ENCODE measurements around the gene SLC9A9. TPM values are rescaled to one million over a fixed set of nuclear protein-coding genes. Genes with fewer than 3 reads are reported as not detected.

Gene SLC9A9
- total RNA-seq, 1 experiment from 2014 or later = 1.4 TPM

- DNase-seq (ENCODE audit: low spot score) = peak; percentile 88
- TF ChIP-seq EZH2 (IDR thresholded peaks at IDR 0.05; ENCODE audit: borderline replicate concordance, low read depth, low read length, poor library complexity, severe bottlenecking) (no peak), CTCF (conservative IDR thresholded peaks at IDR 0.05; ENCODE audit: low read depth, low read length) (no peak)
- Histone ChIP-seq H3K27ac (ENCODE audit: low read depth, low read length, poor library complexity, severe bottlenecking) (no peak overlapping the region), H3K9me3 (ENCODE audit: low read depth, low read length, poor library complexity, severe bottlenecking) (no peaks in the 10 kb centered on the region), H3K4me1 (ENCODE audit: insufficient read depth, low read length, poor library complexity, severe bottlenecking) (no peaks in the 10 kb centered on the region), H3K36me3 (ENCODE audit: insufficient read depth, low read length, poor library complexity, severe bottlenecking) (no peaks in the 10 kb centered on the region), H3K27me3 (replicated peaks; ENCODE audit: insufficient read depth, low read depth, low read length, poor library complexity) (no peaks in the 10 kb centered on the region), H3K4me3 (ENCODE audit: low read depth, low read length, poor library complexity, severe bottlenecking) (no peak overlapping the region)
- POLR2A ChIA-PET (ENCODE audit: low non-redundant PET) = no interaction called here
- CTCF ChIA-PET = no interaction called here
- intact Hi-C loops (cut with micrococcal nuclease; ENCODE audit: unreplicated experiment) = no loop called here
- BruUV-seq (replicated peaks) = no TSS peak
Measured at GRCh38 chr3:143443851-143444331, 404.4 kb downstream of the SLC9A9 start.

- intact Hi-C loops (cut with micrococcal nuclease; ENCODE audit: unreplicated experiment) = no loop called here
- POLR2A ChIA-PET (ENCODE audit: low non-redundant PET) = no interaction called here
- no peak for TF ChIP-seq EZH2 (IDR thresholded peaks at IDR 0.05; ENCODE audit: borderline replicate concordance, low read depth, low read length, poor library complexity, severe bottlenecking)
- no peak for TF ChIP-seq CTCF (conservative IDR thresholded peaks at IDR 0.05; ENCODE audit: low read depth, low read length)
- no peaks in the 10 kb centered on the region for H3K4me1 ChIP-seq (ENCODE audit: insufficient read depth, low read length, poor library complexity, severe bottlenecking)
- H3K27me3 ChIP-seq (replicated peaks; ENCODE audit: insufficient read depth, low read depth, low read length, poor library complexity) = no peaks in the 10 kb centered on the region
- no peaks in the 10 kb centered on the region for H3K9me3 ChIP-seq (ENCODE audit: low read depth, low read length, poor library complexity, severe bottlenecking)
- no peak overlapping the region for H3K4me3 ChIP-seq (ENCODE audit: low read depth, low read length, poor library complexity, severe bottlenecking)
- no peaks in the 10 kb centered on the region for H3K36me3 ChIP-seq (ENCODE audit: insufficient read depth, low read length, poor library complexity, severe bottlenecking)
- CTCF ChIA-PET = no interaction called here
- no peak for DNase-seq (ENCODE audit: low spot score)
- H3K27ac ChIP-seq (ENCODE audit: low read depth, low read length, poor library complexity, severe bottlenecking) = no peak overlapping the region
- no TSS peak for BruUV-seq (replicated peaks)
Measured at GRCh38 chr3:143442814-143443447, 405.3 kb downstream of the SLC9A9 start.

- Histone ChIP-seq H3K4me3 (ENCODE audit: low read depth, low read length, poor library complexity, severe bottlenecking) (no peak overlapping the region), H3K9me3 (ENCODE audit: low read depth, low read length, poor library complexity, severe bottlenecking) (no peaks in the 10 kb centered on the region), H3K27ac (ENCODE audit: low read depth, low read length, poor library complexity, severe bottlenecking) (no peak overlapping the region), H3K4me1 (ENCODE audit: insufficient read depth, low read length, poor library complexity, severe bottlenecking) (no peaks in the 10 kb centered on the region), H3K36me3 (ENCODE audit: insufficient read depth, low read length, poor library complexity, severe bottlenecking) (no peaks in the 10 kb centered on the region), H3K27me3 (replicated peaks; ENCODE audit: insufficient read depth, low read depth, low read length, poor library complexity) (no peaks in the 10 kb centered on the region)
- no peak for DNase-seq (ENCODE audit: low spot score)
- TF ChIP-seq EZH2 (IDR thresholded peaks at IDR 0.05; ENCODE audit: borderline replicate concordance, low read depth, low read length, poor library complexity, severe bottlenecking) (no peak), CTCF (conservative IDR thresholded peaks at IDR 0.05; ENCODE audit: low read depth, low read length) (no peak)
- intact Hi-C loops (cut with micrococcal nuclease; ENCODE audit: unreplicated experiment) = no loop called here
- ChIA-PET CTCF (no interaction called here), POLR2A (ENCODE audit: low non-redundant PET) (no interaction called here)
- no TSS peak for BruUV-seq (replicated peaks)
Measured at GRCh38 chr3:143441516-143442171, 406.6 kb downstream of the SLC9A9 start.
